Liver (tissue), 3 donors: Measurements from ENCODE around the gene SMYD3.
"Not testable (repeated sequence)": the region's sequence is repeated elsewhere in the genome, so short reads cannot be mapped to it uniquely, and the experiment has no call there.

Source experiments
- GABPA ChIP-seq, 2 donors: IDR thresholded peaks in 1 of 2; conservative IDR thresholded peaks in 1 of 2; 2 replicates each; pipeline ENCODE4 v1.6.1; 2016; ENCODE audit warnings: antibody characterized with exemption in 2 of 2, mild to moderate bottlenecking in 1 of 2, moderate library complexity in 1 of 2
- JUND ChIP-seq, 2 donors: IDR thresholded peaks; 2 replicates each; pipeline ENCODE4 v1.6.1; 2016; ENCODE audit warnings: antibody characterized with exemption in 2 of 2
- RAD21 ChIP-seq, 2 donors: IDR thresholded peaks; 2 replicates each; pipeline ENCODE4 v1.6.1; 2016; ENCODE audit warnings: antibody characterized with exemption in 2 of 2, mild to moderate bottlenecking in 2 of 2
- RXRA ChIP-seq, 2 donors: IDR thresholded peaks; 2 replicates each; pipeline ENCODE4 v1.6.1; 2017 to 2018; ENCODE audit warnings: antibody characterized with exemption in 2 of 2, mild to moderate bottlenecking in 1 of 2
- SP1 ChIP-seq: IDR thresholded peaks from 2 replicates; pipeline ENCODE4 v1.6.1; 2018; ENCODE audit warnings: antibody characterized with exemption, mild to moderate bottlenecking
- TF ChIP-seq, protein P1 (sequence below): fragments of 150-350 bp; IDR thresholded peaks from 2 replicates; pipeline ENCODE4 v1.5.1; 2017; ENCODE audit warnings: improper control_type of control experiment, low read depth, low read length; ENCODE audit not compliant: missing input control
- TF ChIP-seq, protein P2 (sequence below): IDR thresholded peaks from 2 replicates; pipeline ENCODE4 v1.6.1; 2016; ENCODE audit warnings: antibody characterized with exemption
- donor health status: healthy.
- donor health status: healthy.

- TF ChIP-seq, protein P1, sequence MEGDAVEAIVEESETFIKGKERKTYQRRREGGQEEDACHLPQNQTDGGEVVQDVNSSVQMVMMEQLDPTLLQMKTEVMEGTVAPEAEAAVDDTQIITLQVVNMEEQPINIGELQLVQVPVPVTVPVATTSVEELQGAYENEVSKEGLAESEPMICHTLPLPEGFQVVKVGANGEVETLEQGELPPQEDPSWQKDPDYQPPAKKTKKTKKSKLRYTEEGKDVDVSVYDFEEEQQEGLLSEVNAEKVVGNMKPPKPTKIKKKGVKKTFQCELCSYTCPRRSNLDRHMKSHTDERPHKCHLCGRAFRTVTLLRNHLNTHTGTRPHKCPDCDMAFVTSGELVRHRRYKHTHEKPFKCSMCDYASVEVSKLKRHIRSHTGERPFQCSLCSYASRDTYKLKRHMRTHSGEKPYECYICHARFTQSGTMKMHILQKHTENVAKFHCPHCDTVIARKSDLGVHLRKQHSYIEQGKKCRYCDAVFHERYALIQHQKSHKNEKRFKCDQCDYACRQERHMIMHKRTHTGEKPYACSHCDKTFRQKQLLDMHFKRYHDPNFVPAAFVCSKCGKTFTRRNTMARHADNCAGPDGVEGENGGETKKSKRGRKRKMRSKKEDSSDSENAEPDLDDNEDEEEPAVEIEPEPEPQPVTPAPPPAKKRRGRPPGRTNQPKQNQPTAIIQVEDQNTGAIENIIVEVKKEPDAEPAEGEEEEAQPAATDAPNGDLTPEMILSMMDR: not testable (repeated sequence)
- TF ChIP-seq RXRA (IDR thresholded peaks at IDR 0.05); JUND (IDR thresholded peaks at IDR 0.05); RAD21 (IDR thresholded peaks at IDR 0.05); GABPA (IDR thresholded peaks at IDR 0.05 in 1 of 2, conservative IDR thresholded peaks at IDR 0.05 in 1 of 2); SP1: not testable (repeated sequence)
- TF ChIP-seq, protein P2, sequence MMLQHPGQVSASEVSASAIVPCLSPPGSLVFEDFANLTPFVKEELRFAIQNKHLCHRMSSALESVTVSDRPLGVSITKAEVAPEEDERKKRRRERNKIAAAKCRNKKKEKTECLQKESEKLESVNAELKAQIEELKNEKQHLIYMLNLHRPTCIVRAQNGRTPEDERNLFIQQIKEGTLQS: not testable (repeated sequence)
Observed at GRCh38 chr1:245714027-245714426, 793.1 kb downstream of the SMYD3 start.
